GM18873 (cell line): ENCODE results near the gene PLK5.
"Not testable (repeated sequence)": the region's sequence is repeated elsewhere in the genome, so short reads cannot be mapped to it uniquely, and the experiment has no call there.

Experiments
- ATAC-seq: cut with Tn5 transposase; IDR thresholded peaks from one replicate; pipeline ENCODE4 v1.9.1; 2021; ENCODE audit warnings: mild to moderate bottlenecking, moderate library complexity, moderate number of reproducible peaks; ENCODE audit not compliant: unreplicated experiment, low FRiP score

The PLK5 gene

DNA sequence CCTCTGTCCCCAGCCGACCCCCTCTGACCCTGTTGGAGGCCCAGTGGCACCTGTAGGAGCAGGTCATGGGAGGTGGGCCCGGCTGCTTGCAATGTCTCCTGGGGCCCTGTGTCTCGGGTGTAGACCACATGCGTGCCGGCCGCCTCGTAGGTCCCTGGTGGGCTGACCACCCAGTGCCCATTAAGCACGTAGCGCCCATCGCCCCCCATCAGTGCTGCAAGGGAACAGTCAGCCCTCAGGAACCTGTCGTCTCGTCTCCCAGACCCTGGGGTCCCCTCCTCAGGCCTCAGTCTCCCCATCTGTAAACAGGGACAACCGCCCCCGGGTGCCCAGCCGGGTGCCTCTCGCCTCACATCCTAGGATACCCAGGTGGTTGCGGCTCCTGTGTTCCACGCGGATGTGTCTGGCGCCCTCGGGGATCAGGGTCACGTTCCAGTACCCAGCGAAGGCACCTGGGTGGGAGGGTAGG, 16.7 kb upstream of the PLK5 start:
- ATAC-seq: no peak

DNA sequence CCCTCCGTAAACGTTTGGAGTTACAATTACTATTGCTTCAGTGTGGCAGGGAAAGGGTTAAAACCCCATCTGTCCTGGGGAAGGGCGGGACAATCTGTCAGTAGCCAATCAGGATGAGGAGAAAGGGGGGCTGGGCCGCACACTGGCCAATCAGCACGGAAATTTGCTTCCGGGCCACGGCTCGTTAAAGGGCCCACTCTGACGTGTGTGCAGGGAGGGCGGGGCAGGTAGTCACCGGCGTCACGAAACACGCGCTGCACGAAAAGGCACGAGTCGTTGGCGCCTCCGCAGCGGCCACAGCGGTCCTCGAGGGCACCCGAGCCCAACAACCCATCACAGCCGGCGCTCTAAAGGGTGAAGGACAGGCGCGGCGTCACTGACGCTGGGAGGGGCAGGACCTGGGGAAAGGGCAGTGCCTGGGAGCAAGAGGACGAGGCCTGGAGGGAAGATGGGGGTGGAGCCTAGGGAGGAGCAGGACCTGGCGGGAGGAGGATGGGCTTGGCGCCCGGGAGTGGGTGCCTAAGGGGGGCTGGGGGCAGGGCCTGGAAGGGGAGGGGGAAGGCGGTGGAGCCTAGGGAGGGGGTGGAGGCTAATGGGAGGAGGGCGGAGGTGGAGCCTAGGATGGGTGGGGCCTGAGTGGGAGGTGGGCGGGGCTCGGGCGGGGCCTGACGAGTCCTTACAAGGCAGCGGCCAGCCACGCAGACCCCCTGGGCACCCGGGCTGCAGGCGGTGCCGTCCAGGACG, 15.9 kb upstream of the PLK5 start:
- ATAC-seq: no peak

DNA sequence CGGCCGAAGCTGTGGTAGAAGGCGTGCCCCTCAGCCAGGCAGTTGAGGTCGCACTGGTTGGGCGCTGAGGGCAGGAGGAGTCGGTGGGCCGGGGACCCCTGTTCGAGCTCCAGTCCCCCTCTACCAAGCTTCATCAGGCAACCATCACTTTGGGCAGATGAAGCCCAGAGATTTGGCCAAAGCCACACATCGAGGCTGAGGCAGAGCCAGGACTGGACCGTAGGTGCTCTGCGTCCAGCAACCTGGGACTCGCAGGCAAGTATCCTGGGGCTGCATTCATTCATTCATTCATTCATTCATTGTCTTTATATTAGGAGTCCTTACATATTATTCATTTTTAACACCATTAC, 15.4 kb upstream of the PLK5 start:
- no peak for ATAC-seq

DNA sequence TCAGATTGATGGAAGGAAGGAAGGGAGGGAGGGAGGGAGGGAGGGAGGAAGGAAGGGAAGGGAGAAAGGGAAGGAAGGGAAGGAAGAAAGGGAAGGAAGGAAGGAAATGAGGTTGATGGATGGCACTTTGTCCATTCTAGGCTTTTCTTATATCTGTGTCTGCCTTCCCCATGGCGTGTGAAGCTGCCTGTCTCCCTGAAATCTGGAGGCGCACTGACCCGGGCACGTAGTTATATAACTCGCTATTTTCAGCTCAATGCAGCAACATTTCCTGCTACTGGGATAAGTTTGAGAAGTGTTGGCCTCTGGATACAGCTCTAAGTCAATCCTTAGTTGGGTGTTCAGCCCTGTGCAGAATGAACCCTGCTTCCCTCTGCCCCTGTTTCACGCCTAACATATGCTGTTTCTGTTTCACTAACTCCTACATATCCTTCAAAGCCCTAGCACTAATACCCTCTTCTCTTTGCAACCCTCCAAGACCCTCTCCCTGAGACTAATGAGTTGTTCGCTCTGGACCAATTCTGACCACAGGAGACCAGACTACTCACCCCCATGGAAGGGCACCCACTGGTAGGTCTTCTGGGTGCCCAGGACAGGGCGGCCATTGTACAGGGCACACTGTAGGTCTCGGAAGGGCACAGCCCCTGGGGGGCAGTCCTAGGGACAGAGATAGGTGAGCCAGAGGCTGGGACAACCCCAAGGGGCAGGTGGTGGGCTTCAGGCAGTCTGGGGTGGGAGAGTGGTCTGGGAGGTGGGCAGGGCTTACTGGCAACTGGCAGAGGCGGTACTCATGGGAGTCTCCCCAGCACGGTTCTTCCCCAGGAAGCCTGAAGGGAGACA, 14.1 kb upstream of the PLK5 start:
- ATAC-seq: no peak

DNA sequence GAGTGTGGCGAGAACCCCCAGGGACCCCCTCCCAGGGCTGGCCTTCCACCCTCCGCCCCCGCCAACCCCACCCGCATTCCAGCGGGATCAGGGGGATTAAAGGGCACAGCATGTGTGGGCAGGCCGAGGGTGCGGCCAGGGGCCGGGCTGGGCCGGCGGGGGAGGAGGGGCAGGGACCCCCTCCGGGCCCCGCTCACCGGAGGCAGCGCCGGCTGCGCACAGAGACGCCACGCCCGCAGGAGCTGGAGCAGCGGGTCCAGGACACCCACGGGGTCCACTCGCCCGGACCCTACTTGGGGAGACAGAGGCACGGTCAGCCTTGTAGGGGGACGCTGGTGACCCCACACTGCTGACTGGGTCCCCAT, 13.5 kb upstream of the PLK5 start:
- ATAC-seq: no peak

DNA sequence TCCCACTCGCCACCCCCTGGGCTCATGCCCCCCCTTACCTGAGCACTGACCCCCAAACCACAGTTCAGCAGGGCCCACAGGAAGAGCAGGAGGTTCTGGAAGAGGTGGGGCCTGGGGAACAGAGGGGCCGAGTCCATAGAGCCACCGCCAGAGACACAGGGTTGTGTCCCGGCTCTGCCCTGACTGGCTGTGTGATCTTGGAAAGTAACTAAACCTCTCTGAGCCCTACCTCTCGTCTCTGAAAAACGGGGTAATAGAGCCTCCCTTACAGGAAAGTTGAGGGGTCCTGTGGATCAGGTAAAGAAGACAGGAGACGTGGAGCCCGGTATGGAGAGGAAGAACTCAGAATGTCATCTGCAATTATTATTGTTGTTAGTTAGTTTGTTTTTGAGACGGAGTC, 13.1 kb upstream of the PLK5 start:
- no peak for ATAC-seq

DNA sequence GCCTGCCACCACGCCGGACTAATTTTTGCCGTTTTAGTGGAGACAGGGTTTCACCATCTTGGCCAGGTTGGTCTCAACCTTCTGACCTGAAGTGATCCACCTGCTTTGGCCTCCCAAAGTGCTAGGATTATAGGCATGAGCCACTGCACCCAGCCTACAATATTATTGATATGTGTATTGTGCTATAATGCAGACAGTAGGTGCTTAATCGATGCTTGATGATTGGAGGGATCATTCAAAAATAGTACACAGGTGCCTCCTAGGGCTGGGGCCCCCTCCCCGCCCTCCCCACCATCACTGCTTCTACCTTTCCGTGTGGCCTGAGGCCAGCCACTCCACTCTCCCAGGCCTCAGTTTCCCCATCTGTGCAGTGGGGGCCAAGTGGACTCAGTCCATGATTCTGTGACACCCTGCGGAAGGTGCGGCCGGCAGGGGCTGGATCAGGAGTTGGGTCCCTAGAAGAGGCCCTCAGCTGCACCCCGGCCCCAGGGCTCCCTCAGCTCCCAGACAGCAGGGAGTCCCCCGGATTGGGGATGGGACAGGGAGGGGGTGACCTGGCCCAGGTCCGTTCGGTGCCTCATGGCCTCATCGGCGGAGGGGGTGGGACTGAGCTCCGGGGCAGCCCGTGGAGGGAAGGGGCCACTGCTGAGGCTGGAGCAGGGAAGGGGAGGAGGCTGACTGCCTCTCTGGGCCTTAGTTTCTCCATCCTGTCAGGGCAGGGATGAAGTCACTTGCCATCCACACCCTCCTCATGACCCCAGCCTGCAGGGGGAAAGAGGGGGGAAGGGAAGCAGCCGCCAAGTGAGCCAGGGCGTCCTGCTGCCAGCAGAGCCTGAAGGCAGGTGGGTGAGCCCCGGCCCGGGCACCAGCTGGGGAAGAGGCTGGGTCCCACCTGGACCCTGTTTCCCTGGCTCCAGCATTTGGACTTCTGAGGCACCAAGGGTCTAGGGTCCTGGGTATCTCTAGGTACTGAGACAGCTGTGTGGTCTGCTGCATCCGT, 12.3 kb upstream of the PLK5 start:
- no peak for ATAC-seq

DNA sequence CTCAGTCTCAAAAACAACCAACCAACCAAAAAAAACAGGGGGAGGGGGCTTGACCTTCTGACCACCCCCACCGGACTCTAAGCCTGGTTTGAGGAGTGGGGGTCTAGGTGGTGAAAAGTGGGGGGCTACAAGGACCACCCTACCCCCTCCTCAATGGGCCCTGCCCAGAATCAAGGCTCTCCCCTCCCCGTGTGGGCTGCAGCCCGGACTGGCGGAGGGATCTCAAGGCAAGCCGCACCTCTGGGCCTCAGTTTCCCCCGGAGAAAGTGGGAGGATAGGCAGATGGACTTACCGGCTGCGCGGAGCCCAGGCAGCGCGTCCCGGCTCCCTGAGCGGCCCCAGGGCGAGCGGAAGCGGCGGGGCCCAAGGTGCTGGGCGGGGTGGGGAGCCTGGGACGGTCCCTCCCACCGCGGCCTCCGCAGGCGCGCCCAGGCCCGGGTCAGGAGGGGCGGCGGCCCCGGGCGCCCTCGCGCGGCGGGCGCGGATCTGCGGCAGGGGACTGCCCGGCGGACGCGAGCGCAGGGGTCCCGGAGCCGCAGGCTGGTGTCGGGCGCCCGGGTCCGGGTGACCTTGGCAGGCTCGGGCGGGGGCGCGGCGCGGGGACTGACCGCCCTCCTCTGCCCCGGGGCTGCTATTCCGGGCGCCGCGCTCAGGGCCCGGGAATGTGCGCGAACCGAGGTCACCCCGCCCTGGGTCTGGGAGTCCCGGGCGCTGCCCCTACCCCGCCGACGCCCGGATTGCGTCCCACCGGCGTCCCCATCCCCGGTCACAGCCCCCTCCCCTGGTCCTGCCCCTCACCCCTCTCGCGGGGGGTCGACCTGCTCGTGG, 11.0 kb upstream of the PLK5 start, which contains the start of gene ADAMTSL5:
Gene ADAMTSL5 (minus strand): TSS at position 349 of the 828 bp plus-strand sequence. CDS start 2,076 bp downstream, outside the sequence.
- ATAC-seq: no peak

DNA sequence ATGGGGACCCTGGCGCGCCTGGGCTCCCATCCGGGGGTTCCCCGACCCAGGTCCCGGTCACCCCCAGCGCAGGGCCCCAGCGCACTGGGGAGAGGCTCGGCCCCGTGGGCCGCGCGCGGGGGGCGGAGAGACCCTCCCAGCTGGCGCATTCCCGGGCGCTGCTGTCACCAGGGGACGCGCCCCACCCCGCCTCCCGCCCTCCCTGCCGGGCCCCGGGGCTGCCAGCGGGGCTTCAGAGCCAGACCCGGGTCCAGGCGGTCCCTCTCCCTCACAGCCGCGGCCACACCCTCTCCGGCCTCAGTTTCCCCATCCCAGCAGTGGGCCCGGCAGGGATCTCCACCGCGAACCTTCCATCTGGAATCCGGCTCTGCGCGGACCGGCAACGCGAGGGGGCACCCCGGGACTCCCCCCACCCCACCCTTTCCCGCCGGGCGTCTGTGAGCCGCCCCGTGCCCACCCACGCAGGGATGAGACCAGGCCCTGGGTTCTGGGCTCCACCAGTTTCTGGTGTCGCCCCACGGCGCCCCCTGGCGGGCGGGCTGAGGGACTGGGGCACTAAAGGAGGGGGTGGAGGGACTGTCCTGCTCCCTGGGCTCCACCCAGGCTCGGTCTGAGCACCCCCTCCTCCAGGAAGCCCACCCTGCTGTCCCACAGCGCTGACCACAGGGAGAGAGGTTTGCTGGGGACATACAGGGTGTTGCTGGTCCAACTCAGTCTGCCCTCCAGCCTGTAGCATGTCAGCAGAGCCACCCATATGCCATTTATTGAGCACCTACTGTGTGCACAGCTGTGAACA, 10.2 kb upstream of the PLK5 start:
- no peak for ATAC-seq

DNA sequence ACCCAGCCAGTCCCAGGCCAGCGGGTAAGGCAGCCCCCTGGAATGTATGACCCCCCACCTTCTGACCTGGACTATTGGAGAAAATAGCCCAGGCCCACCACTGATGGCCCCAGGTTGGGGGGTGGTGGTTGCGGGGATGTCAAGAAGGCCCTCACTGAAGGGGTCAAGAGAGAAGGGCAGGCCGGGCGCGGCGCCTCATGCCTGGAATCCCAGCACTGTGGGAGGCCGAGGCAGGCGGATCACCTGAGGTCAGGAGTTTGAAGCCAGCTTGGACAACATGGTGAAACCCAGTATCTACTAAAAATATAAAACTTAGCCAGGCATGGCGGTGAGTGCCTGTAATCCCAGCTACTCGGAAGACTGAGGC, 9.6 kb upstream of the PLK5 start:
- ATAC-seq: no peak

DNA sequence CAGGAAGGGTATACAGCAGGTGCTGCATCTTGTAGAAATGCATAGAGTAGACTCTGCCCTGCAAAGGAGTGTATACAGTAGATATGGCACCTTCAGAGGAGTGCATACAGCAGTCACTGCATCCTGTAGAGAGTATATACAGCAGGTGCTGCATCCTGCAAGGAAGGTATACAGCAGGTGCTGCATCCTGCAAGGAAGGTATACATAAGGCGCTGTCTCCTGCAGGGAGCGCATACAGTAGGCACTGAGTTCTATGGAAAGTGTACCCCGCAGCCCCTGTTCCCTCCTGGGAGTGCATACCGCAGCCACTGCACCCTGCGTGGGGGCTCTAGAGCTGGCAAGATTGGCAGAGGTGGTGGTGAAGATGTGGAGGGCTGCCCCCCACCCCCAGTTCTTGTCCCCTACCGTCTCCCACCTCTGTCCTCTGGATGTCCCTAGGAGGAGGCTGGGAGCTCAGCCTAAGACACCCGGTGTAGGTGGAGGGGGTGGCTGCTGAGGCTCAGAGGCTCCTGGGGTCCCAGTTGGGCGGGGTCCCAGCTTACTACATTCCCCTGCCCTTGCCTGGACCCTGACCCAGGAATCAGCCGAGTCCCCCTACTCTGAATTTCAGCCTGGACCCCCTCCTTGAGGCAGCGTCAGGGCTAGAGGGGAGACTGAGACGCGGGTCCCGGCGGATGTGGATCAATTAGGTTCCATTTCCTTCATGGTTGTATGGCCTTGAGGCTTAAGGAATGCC, 8.7 kb upstream of the PLK5 start:
- ATAC-seq: no peak

DNA sequence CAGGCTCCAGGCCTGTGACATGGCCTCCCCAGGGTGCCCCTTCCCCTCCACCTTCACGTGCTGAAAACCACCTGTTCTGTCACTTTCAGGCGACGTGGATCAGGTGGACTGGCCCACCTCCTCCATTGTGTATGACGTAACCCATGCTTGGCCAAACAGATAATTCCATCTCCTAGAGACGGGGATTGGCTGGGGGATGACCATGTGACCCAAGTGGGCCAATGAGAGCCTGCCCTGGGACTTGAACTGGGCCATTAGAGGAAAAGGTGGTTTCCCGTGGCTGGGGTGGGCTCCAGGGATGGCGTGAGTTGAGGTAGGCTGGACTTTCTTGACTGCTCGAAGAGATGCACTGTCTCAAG, 7.5 kb upstream of the PLK5 start:
- no peak for ATAC-seq

DNA sequence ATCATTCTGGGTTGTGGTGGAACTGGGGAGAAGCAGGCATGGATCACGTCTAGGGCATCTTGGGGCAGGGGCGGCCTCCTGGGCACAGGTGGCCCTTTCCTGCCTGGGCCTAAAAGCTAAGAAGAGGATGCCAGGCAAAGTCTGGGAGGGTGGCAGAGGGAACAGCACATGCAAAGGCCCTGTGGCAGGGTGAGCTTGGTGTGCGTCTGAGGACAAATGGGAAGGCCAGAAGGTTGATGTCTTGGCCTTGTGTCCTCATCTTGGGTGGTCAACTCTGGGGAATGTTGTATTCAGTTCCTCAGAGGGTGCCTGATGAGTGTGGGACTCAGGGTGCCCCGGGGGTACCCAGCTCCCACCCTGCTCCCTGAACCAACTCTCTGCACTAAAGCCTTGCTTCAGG, 5.4 kb upstream of the PLK5 start:
- ATAC-seq: no peak

DNA sequence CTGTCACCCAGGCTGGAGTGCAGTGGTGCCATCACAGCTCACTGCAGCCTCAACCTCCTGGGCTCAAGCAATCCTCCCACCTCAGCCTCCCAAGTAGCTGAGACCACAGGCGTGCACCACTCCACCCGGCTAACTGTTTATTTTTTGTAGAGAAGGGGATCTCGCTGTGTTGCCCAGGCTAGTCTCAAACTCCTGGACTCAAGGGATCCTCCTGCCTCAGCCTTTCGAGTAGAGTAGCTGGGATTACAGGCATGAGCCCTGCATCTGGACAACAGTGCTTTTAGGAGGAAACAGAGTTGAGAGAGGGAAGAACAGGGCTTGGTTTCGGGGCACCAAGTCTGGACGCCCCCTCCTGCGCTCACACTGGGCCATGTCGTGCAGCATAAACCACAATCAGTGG, 4.1 kb upstream of the PLK5 start:
- ATAC-seq: not testable (repeated sequence)

DNA sequence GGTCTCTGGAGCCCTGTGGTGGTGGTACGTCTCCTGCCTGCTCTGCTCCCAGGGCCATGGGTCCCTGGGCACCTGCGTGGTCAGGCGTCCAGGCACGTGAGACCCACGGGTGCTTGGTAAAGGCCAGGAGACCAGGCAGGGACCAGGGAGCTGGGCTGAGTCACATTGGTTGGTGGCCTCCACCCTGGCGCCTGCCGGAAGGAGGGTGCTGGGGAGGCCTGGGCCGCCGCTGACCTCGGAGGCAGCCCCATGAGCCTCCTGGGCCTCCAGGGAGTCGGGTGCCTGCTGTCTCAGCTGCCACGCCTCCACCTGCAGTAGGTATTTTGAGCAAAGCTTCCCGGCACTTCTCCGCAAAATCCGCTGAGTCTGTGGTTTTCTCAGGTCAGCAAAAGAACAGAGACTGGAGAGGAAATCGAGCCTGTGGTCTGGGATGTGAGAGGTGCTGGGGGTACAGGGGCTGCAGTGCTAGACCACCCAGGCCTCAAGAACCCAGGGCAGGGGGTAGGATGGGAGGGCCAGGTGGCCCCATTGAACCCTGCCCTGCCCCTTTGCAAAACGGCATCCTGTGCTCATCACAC, 3.6 kb upstream of the PLK5 start:
- ATAC-seq: no peak

DNA sequence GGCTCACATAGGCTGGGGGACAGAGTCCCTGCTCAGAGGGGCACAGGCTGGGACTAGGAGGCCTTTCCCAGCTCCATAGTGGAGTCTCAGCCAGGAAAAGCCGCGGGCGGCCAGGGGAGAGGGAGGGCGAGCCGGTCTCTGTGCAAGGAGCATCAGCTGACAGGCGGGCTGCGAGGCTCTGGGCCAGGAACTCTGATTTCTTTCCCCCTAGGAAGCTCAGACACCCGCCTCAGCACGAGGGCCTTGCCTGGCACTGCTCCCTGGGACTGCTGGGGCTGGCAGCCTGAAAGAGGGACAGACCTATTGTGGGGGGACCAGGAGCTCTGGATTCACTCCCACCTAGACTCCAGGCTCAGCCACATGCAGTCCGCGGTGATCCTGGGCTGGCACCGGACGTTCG, 2.2 kb upstream of the PLK5 start:
- ATAC-seq: no peak

DNA sequence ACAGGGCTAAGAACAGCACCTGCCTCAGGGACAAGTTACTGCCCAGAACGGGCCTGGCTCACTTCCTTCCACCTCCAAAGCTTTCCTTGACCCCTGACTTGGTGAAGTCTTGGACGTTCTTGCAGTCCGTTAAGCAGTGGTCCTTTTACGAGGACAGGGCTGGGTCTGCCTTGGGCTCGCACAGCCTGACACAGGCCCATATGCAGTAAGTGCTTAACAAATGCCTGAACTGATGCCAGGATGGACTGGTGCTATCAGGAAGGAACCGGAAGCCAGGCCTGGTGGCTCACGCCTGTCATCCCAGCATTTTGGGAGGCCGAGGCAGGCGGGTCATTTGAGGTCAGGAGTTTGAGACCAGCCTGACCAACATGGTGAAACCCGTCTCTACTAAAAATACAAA, 1.8 kb upstream of the PLK5 start:
- ATAC-seq: no peak

DNA sequence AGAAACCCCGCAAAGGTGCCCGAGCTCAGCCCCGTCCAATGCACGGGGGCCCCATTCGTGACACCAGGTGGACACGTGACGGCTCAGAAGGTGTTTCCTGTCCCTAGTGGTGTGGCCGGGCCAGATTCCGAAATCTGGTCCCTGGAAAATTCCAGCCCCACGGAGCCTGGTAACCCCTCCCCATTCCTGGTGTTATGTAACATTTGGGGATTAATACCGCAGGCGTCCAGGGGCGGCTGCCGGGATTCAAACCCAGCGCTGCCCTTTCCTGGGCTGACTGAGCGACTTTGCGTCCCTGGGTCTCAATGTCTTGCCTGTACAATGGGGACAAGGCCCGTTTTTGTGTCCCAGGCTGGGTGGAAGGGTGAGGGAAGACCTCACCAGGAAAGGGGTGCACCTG, 1.0 kb upstream of the PLK5 start:
- no peak for ATAC-seq
